Suprapubic skin (tissue), 3 donors: ENCODE measurements around the gene RNASET2.

Source experiments
- POLR2A ChIP-seq, 2 donors: fragments of 450-650 bp; IDR thresholded peaks; one replicate each; pipeline ENCODE4 v1.6.1; 2017; ENCODE audit warnings: antibody characterized with exemption in 2 of 2, mild to moderate bottlenecking in 2 of 2, moderate library complexity in 2 of 2
- TF ChIP-seq, protein P1 (sequence below), 2 donors: fragments of 200-600 bp in 1 of 2; fragments of 450-650 bp in 1 of 2; sonication (generic) in 1 of 2; IDR thresholded peaks; one replicate each; pipeline ENCODE4 v1.5.1; 2016 to 2019; ENCODE audit warnings: antibody characterized with exemption in 2 of 2, mild to moderate bottlenecking in 1 of 2, moderate library complexity in 1 of 2

DNA sequence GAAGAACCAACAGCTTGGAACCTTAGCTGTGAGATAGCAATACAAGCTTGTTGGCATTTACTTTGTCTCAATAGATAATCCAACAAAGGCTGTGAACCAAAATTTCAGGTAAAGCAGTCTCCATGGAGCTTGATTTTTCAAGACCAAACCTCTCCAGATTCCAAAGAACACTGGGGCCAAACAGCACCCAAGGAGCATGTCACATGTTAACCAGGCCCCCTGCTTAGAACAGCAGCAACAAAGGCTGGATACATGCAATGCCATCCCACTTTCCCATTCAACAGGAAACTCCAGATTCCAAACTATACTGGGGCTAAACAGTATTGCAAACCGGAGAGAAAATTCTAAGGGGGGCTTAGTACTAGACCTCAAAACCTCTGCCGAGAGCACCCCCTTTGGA lies 15.8 kb upstream of the RNASET2 start:
- no peak for TF ChIP-seq POLR2A (IDR thresholded peaks at IDR 0.05)
- TF ChIP-seq, protein P1, sequence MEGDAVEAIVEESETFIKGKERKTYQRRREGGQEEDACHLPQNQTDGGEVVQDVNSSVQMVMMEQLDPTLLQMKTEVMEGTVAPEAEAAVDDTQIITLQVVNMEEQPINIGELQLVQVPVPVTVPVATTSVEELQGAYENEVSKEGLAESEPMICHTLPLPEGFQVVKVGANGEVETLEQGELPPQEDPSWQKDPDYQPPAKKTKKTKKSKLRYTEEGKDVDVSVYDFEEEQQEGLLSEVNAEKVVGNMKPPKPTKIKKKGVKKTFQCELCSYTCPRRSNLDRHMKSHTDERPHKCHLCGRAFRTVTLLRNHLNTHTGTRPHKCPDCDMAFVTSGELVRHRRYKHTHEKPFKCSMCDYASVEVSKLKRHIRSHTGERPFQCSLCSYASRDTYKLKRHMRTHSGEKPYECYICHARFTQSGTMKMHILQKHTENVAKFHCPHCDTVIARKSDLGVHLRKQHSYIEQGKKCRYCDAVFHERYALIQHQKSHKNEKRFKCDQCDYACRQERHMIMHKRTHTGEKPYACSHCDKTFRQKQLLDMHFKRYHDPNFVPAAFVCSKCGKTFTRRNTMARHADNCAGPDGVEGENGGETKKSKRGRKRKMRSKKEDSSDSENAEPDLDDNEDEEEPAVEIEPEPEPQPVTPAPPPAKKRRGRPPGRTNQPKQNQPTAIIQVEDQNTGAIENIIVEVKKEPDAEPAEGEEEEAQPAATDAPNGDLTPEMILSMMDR (IDR thresholded peaks at IDR 0.05): no peak
